KG1 (cell line): ENCODE results near the gene MAPKAPK2.

Experiments
- DNase-seq: peaks from one replicate; lab custom pipeline; 2025; lab: John Stamatoyannopoulos, UW

MAPKAPK2 gene

GRCh38 chr1:206661161-206661820 is 23.4 kb upstream of the MAPKAPK2 start:
- no peak for DNase-seq

- DNase-seq: no peak
Observed at GRCh38 chr1:206662396-206663092, 22.2 kb upstream of the MAPKAPK2 start.

GRCh38 chr1:206663362-206663761 is 21.3 kb upstream of the MAPKAPK2 start:
- DNase-seq: no peak

DNA sequence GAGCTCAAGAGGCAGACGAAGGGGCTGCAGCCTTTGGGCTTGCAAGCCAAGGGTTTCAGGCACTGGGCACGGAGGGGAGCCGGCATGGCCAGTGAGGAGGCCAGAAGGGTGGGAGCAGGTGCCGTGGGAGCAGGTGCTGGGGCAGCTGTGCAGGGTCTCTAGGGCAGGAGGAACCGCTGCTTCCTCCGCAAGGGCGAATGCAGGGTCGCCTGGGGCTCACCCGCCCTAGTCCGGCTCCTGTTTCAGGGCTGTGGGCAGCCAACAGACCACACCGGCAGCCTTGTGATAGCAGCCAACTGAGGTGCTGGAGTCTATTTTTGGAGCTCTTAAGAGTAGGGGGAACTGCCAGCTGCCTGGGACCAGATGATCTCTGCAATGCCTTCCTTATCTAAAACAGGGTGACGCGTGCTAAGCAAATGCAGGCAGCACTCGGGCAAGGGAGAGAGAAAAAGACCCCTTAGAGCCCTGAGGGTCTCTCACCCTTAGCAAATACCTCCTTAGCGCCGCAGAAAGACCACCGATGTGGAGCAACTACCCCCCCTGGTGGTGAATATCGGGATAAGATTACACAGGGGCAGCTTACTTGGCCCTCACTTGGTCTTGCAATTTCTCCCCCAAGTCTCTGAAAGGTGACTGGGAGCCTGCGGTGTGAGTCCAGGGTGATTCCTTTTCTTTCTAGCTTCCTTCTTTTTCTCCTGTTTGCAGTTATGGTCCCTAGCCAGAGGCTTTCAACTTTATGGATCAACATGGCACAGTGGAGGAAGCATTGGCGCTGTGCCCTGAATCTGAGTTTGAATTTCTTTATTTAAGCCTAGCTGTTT is 20.7 kb upstream of the MAPKAPK2 start:
- peak; percentile 81 for DNase-seq

DNA sequence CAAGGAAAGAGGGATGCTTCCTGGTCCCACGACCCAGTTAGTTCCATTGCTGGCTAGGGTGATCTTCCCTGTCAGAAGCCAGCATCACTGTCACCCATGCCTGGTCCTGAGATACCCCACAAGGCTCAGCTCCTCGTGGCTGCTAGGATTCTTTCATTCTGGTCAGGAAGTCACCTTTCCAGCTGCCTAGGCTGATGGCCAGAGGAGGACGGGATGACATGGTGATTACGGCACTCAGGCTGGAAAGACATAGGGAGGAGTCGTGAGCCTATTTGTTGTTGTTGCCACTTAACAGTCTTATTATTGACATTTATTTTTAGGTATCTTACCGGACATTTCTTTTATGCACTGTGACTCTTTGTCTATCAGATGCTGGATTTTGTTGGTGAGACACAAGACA is 20.0 kb upstream of the MAPKAPK2 start:
- no peak for DNase-seq

- no peak for DNase-seq
Observed at GRCh38 chr1:206666031-206666561, 18.6 kb upstream of the MAPKAPK2 start.

DNA sequence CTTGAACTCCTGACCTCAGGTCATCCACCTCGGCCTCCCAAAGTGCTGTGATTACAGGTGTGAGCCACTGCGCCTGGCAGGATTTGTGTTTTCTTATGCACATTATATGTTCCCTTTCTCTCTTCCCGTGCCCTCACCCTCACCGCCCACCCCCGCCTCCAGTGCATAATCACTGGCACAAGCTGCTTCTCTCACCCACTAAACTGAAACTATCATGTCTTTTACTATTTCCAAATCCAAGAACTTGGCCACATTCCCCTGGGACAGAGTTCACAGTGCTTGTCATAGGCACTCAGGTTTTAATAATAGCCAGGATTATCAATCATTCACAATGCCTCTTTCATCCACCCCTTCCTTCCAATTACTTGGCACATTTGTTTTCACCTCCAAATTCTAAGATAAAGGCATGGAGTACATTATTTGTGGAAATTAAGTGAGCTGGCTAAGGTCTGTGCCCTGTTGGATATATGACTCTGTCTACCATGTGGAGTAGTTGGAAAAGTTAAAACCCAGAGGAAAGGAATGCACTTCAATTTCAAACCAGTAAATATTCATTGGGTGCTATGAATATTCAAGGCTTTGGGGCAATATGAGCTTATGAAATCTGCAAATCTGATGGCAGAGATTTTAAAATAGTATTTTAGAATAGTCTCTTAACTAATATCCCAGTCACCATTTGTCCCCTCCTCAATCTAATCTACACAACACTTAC is 17.6 kb upstream of the MAPKAPK2 start:
- DNase-seq: no peak

GRCh38 chr1:206668351-206668750 is 16.4 kb upstream of the MAPKAPK2 start:
- no peak for DNase-seq

- no peak for DNase-seq
Observed at GRCh38 chr1:206668874-206669410, 15.8 kb upstream of the MAPKAPK2 start.

- DNase-seq: no peak
Observed at GRCh38 chr1:206672011-206672688, 12.6 kb upstream of the MAPKAPK2 start.

DNA sequence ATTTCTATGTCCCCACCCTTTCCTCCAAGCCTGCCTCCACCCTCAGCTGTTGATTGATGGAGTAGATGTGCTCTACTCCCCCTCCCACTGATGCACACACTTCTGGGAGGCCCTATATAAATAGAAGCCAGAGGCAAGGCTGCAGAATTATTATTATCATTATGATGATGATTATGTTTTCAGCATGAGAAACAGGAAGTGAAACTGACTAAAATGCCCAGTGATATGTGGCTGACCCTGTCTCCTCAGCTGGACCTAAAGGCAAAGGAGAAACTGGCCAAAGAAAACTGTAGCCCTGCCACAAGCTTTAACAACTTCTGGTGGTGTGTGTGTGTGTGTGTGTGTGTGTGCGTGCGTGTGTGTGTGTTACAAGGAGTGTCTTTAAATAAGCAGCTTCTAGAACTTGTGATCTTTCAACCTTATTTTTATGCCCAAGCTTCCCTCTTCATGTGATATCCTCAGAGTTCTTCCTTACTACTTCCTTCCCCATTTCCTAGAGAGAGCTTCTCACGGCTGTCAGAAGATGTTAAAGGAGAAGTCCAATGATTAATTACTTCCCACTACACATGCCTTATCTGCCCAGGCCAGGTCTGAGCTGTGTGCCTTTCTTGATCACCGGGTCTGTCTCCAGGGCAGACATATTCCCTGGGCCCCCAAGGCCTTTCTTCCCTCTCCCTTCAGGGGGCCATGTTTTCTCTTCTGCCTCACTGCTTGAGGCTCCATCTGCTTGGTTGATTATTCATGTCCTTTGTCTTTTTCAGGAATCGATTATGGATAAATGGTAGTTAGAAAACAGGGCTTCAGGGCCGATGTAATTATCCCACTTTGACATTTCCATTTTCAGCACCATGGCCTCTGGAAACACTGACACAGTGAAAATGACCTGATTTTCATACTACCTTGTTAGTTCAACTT is 11.6 kb upstream of the MAPKAPK2 start:
- no peak for DNase-seq

- no peak for DNase-seq
Observed at GRCh38 chr1:206674236-206674635, 10.5 kb upstream of the MAPKAPK2 start.

DNA sequence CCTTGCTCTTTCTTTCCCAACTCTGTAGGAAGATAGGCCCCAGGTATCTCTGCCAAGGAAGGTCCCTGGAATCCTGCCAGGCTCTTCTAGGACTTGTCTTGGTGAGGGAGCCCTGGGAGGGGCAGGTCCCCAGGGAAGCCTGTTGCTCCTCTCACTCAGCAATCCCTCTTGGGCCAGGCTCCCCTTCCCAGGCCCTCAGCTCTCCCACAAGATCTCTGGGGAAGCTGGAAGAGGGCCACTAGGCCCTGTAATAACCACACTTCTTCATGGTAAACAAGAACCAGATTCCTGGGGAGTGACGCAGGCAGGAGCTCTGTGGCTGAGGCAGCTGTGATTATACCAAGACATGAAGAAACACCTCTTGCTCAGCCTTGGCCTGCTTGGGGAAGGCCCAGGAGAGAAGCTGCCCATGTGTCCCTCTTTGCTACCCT is 9.9 kb upstream of the MAPKAPK2 start:
- no peak for DNase-seq

DNA sequence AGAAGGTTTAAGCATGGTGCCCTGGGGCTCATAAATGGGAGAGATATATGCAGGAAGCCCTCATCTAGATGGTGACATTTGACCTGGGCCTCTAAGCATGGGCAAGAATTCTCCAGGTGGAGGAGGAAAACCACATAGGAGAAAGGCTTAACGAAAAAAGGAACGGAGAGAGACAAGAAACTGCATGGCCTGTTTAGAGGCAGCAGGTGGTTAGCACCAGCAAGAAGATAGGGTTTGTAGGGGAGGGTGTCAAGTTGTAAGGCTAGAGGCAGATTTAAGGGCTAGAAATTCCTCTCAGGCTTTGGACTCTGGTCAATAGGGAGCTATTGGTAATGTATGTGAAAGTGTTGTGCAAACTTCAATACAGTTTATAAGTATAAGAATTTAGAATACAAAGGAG is 8.2 kb upstream of the MAPKAPK2 start:
- no peak for DNase-seq

- no peak for DNase-seq
Observed at GRCh38 chr1:206678490-206678889, 6.2 kb upstream of the MAPKAPK2 start.

GRCh38 chr1:206679738-206680211 is 4.9 kb upstream of the MAPKAPK2 start:
- DNase-seq: no peak

DNA sequence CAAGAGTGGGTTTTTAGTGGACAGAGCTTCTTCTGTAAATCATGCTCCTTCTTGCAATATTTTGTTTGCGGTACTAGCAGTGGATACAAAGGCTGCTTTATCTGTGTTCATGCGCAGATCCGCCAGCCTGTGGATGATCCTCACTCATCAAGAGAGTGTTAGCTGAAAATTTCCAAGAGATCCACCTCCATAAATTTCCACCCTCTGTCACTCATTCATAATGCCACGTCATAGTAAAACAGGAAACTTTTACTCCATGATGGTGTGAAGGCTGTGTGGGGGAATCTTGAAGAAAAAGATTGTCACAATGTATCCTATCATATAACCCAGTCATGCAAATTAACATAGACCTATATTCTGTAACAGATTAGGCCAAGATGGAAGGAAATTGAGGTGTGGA is 4.4 kb upstream of the MAPKAPK2 start:
- DNase-seq: no peak

DNA sequence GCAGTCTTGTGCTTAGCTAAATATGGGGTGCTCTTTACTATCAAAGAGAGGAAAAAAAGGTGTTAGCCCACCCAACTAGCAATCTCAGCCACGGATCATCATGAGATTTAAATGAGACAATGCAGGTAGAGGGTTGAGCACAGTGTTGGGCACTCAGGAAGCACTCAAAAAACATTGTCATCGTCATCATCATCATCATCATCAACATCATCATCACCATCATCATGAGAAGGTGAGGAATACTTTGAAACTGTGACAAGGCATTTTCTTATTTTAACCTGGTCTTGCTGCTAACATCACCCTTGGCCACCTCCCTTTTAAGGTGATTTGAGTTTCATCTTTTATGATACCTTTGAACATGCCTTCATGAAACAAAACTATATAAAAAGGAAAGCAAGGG is 3.3 kb upstream of the MAPKAPK2 start:
- no peak for DNase-seq

DNA sequence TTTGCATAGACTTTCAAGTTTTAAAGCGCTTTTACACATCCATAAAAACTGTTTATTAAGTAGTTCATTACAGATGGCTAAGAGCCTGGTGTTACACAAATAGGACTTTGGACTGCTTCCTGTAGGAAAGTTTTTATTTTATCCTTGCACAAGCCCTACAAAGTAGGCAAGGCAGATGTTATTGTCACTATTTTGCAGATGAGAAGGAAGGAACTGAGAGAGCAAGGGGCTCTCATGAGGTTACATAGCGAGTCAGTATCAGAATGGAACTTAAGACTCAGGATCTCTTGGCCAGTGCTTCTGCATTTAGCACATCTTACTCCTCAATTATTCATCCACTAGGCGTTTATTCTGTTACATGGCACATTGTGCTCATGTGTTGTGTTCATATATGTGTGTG is 2.6 kb upstream of the MAPKAPK2 start:
- no peak for DNase-seq

DNA sequence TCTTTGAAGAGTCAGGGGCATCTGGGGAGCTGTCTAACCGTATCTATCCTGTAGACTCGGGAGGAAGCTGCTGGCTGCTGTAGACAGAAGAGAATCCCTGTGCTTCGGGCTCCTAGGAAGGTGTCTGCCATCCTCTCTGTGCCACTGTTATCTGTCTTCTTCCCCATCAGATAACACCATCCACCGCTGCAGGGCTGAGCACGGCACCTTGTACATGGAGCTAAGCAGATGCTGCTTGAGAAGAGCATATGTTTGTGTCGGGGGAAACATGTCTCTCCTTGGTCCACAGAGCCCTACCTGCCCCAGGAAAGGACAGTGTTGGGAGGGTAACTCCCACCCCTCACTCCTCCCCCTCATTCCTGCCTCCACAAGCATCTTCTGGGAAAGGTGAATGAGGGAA is 1.4 kb upstream of the MAPKAPK2 start:
- DNase-seq: no peak
